ENCODE measurements around the gene CDRT4.

DNA sequence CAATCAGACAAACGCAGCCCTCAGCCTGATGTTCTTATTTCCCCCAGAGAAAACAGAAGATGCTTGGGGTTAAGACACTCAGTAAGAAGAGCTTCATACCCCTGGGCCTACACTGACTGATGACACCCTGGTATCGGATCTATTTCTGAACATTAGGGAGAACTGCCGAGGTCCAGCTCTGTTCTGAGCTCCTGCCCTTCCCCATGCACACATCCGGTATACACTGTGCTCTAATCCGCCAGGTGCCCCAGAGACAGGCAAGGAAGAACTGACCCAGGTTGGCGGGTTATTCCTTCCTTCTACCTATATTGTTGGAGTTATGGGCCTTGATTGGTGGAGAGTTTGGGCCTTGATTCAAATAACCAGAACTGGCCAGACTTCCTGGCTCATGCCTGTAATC lies 68.0 kb downstream of the CDRT4 start:
- TF ChIP-seq, protein P1, sequence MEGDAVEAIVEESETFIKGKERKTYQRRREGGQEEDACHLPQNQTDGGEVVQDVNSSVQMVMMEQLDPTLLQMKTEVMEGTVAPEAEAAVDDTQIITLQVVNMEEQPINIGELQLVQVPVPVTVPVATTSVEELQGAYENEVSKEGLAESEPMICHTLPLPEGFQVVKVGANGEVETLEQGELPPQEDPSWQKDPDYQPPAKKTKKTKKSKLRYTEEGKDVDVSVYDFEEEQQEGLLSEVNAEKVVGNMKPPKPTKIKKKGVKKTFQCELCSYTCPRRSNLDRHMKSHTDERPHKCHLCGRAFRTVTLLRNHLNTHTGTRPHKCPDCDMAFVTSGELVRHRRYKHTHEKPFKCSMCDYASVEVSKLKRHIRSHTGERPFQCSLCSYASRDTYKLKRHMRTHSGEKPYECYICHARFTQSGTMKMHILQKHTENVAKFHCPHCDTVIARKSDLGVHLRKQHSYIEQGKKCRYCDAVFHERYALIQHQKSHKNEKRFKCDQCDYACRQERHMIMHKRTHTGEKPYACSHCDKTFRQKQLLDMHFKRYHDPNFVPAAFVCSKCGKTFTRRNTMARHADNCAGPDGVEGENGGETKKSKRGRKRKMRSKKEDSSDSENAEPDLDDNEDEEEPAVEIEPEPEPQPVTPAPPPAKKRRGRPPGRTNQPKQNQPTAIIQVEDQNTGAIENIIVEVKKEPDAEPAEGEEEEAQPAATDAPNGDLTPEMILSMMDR (IDR thresholded peaks at IDR 0.05; ENCODE audit: low read depth, low read length), result no peak
- TF ChIP-seq EZH2phosphoT487 (IDR thresholded peaks at IDR 0.05; ENCODE audit: low read depth), result no peak
